T47D (cell line): Measurements from ENCODE around the gene CLOCK.

Source experiments
- DNase-seq, 2 experiments: peaks; one replicate each; pipeline versions ENCODE4 v3.0.0 to v3.0.0-alpha.2; 2011 to 2012; ENCODE audit warnings: low read depth in 1 of 2, low spot score in 1 of 2
- JUND ChIP-seq: IDR thresholded peaks from 2 replicates; pipeline ENCODE4 v1.6.1; 2012; ENCODE audit warnings: low read depth
- in situ Hi-C: cut with HindIII; loops from 2 replicates; pipeline ENCODE4 v1.10.0; 2016; ENCODE audit warnings: low sequenced_read_pairs, low pct_unique_long_range_greater_than_20kb

The CLOCK gene

GRCh38 chr4:55397126-55397436, 149.6 kb downstream of the CLOCK start:
- DNase-seq = no peak
- TF ChIP-seq JUND = no peak
- in situ Hi-C loops = no loop called here

GRCh38 chr4:55396308-55397125, 150.2 kb downstream of the CLOCK start:
- peak in 1 of 2 experiments; percentile 33 for DNase-seq
- in situ Hi-C loops = no loop called here
- TF ChIP-seq JUND = no peak

- peak; percentile 63 to 91 for DNase-seq
- TF ChIP-seq JUND = no peak
- in situ Hi-C loops = no loop called here
Measured at GRCh38 chr4:55395529-55396307, 151.0 kb downstream of the CLOCK start, which contains the start of gene TMEM165. Gene TMEM165 (plus strand): TSS chr4:55395957. CDS start chr4:55396190, 233 bp downstream.

DNA sequence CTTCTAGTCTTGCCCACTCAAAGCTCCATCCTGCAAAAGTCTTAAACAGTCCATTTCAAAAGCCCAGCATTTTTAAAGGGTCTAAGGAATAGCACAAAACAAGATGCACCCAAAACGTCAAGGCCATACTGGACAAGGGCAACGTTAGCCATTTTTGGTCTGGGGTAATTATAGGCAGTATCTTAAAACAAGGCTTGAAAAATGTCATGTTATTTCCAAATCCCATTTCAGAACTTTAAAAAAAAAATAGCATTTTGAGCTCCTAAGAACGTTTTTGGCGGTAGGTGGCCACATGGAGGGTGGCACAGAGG, 151.5 kb downstream of the CLOCK start:
- in situ Hi-C loops = no loop called here
- no peak for DNase-seq
- TF ChIP-seq JUND = no peak

GRCh38 chr4:55393461-55394320, 153.0 kb downstream of the CLOCK start:
- DNase-seq = peak in 1 of 2 experiments; percentile 17
- TF ChIP-seq JUND = no peak
- in situ Hi-C loops = no loop called here

DNA sequence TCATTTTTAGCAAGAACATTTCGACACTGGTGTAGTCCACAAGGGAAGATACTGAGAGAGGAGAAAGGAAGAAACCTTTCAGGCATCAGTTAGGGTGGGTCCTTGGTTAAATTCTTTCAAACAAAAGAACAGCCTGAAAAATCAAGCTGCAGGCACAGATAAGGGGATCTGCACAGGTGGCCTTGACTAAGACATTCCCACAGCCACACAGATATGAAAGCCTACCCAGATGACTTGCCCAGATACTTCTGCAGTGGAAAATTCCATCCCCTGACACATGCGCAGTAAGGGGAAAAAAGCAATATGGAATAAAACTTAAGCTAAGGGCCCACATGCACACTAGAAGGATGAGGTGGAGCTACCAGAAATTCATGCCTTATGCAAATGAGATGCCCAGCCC, 159.9 kb downstream of the CLOCK start:
- in situ Hi-C loops = no loop called here
- TF ChIP-seq JUND = no peak
- no peak for DNase-seq

DNA sequence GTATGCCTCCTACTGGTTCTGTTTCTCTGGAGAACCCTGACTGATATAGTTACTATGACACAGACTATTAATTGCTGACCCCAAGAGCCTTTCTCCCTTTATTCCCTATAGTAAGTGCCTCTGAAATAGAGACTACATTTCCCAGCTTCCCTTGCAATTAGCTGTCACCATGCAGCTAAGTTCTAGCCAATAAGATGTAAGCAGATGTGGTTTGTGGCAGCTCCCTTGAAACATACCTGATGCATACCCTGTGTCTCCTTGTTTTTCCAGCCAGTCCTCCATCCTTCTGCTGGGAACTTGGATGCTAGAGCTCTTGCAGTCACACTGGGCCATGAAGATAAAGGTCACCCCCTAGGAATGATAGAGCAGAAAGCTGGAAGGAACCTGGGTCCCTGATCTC, 160.6 kb downstream of the CLOCK start:
- in situ Hi-C loops = no loop called here
- peak in 1 of 2 experiments; percentile 45 for DNase-seq
- TF ChIP-seq JUND = no peak

DNA sequence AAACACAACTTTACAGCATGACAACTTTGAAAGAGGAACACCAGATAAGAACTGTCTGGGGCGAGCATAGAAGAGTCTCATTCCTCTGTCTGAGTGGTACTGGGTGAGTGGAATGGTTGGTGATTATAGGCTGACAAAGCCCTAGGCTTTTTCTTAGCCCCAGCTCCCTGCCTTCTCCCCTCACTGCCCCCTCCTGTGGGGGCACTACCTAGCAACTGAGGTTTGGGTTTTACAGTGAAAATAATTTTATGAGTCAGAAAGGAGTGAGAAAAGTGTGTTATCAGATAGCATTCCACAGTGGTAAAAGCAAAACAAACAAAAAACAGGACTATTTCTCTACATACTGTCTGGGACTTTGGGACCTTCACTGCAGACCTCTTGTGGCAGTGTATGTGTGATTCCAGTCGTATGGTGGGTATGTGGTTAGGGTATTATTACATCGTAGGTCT, 161.5 kb downstream of the CLOCK start:
- no peak for TF ChIP-seq JUND
- no peak for DNase-seq
- in situ Hi-C loops = no loop called here

DNA sequence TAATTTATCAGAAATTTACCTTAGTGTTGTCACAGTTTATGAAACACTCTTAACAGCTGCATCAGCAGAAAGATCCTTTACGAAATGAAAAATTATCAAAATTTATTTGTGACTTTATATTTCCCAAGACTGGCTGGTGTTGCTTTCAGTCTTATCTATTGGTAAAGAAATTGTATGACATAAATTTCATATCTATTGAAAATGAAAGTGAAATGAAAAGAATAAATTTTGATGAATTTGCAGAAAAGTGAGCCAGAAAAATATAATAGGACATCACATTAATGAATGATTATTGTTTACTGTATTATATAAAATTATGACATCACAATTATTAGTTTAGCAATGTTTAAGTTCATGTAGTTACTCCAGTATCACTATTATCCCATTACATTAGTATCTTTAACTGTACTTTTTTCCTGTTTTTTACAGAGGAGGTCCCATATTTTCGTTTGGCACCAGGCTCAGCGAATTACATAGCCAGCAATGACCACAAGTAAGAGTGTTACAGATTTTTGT, 164.2 kb downstream of the CLOCK start:
- in situ Hi-C loops = no loop called here
- TF ChIP-seq JUND = no peak
- no peak for DNase-seq

- DNase-seq = no peak
- in situ Hi-C loops = no loop called here
- TF ChIP-seq JUND = no peak
Measured at GRCh38 chr4:55381502-55381901, 165.2 kb downstream of the CLOCK start.

DNA sequence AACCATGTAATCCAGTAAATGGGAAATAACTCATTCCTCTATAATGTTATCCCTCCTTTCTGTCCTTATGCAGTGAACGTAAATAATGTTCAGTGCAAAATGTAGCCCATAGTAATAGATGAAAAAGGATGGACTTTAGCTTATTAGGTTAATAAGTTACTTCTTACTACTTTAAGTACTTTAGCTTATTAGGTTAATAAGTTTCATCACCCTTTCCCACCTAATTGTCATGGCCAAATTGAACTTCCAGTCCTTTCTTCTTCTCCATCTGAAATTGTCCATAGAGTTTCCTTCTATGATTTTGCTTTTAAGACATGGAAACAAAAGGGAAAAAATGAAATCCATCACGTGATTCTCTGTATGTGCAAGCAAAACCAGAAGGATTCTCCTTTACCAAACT, 166.1 kb downstream of the CLOCK start:
- no peak for DNase-seq
- in situ Hi-C loops = no loop called here
- no peak for TF ChIP-seq JUND
